ENCODE results near the gene CAV3. TPM values are rescaled to one million over a fixed set of nuclear protein-coding genes. Genes with fewer than 3 reads are reported as not detected.

The CAV3 gene
- total RNA-seq, 1 donor from 2014 or later, result not detected

DNA sequence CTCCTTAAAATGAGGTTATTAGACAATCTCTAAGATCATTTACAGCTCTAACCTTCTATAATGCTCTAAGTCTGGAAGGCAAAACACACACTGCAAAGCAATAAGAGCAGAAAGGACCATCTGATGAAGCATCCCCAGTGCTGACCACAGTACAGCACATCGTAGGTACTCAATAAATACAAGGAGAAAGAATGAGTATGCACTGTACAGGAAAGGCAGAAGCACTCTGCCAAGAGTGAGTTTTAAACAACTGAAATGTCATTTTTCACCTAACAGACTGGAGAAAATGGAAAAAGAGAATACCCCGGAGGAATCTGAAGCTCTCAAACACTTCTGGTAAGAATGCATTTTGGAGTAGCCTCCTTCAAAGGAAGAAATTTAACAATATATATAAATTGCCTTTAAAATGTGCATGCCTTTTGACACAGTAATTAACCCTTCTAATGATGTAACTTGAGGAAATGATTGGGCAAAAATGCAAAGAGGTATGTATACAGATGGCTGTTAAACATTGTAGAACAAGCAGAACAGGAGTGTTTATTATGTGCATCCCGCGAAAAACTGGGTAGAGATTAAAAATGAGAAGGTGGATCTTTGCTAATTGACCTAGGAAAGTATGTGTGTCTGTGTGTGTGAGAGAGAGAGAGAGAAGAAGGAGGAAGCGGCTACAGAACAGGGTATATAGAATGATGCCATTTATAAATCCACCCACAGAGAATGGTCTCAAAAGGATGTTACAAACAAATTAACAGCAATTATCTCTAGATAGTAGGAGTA, 43.8 kb downstream of the CAV3 start:
- H4K20me1 ChIP-seq (ENCODE audit: insufficient read depth, low read length), result no peaks in the 10 kb centered on the region
- Mint-ChIP-seq H3K4me3 (ENCODE audit: unreplicated experiment) (no peak overlapping the region), H3K36me3 (ENCODE audit: low read depth, unreplicated experiment) (no peaks in the 10 kb centered on the region), H3K9me3 (ENCODE audit: unreplicated experiment) (no peaks in the 10 kb centered on the region), H3K27me3 (ENCODE audit: low read depth, unreplicated experiment) (peaks cover 4% of the 10 kb centered on the region), H3K27ac (ENCODE audit: unreplicated experiment) (no peak overlapping the region), H3K4me1 (ENCODE audit: low read depth, unreplicated experiment) (peaks cover 8% of the 10 kb centered on the region)
- peak overlapping the region; percentile 73 for H3K9ac ChIP-seq (ENCODE audit: low read length)
- H3K27me3 ChIP-seq (ENCODE audit: insufficient read depth, low read length), result no peaks in the 10 kb centered on the region
- H3K36me3 ChIP-seq (ENCODE audit: insufficient read depth, low read length), result no peaks in the 10 kb centered on the region
- peak overlapping the region; percentile 42 for H3K4me2 ChIP-seq (ENCODE audit: low read length)
- no peak overlapping the region for H3K4me3 ChIP-seq (ENCODE audit: insufficient read depth, low read depth, low read length)
- no peak for FAIRE-seq
- DNase-seq (ENCODE audit: low read depth), result peak; percentile 61
- H3K9me3 ChIP-seq (ENCODE audit: insufficient read depth, low read depth, low read length), result no peaks in the 10 kb centered on the region
- peak overlapping the region; percentile 90 for H3K27ac ChIP-seq (ENCODE audit: low read depth, low read length)
- no peaks in the 10 kb centered on the region for H3K79me2 ChIP-seq (ENCODE audit: insufficient read depth, low read length)
- H3K4me1 ChIP-seq (ENCODE audit: insufficient read depth, low read length), result peaks cover 21% of the 10 kb centered on the region
- no peak for TF ChIP-seq EZH2 (IDR thresholded peaks at IDR 0.05; ENCODE audit: insufficient read depth, low read length)
- TF ChIP-seq, protein P1, sequence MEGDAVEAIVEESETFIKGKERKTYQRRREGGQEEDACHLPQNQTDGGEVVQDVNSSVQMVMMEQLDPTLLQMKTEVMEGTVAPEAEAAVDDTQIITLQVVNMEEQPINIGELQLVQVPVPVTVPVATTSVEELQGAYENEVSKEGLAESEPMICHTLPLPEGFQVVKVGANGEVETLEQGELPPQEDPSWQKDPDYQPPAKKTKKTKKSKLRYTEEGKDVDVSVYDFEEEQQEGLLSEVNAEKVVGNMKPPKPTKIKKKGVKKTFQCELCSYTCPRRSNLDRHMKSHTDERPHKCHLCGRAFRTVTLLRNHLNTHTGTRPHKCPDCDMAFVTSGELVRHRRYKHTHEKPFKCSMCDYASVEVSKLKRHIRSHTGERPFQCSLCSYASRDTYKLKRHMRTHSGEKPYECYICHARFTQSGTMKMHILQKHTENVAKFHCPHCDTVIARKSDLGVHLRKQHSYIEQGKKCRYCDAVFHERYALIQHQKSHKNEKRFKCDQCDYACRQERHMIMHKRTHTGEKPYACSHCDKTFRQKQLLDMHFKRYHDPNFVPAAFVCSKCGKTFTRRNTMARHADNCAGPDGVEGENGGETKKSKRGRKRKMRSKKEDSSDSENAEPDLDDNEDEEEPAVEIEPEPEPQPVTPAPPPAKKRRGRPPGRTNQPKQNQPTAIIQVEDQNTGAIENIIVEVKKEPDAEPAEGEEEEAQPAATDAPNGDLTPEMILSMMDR (IDR thresholded peaks at IDR 0.05; ENCODE audit: insufficient read depth, low read depth, low read length), result no peak
- H2AFZ ChIP-seq (ENCODE audit: low read depth, low read length), result no peak overlapping the region

DNA sequence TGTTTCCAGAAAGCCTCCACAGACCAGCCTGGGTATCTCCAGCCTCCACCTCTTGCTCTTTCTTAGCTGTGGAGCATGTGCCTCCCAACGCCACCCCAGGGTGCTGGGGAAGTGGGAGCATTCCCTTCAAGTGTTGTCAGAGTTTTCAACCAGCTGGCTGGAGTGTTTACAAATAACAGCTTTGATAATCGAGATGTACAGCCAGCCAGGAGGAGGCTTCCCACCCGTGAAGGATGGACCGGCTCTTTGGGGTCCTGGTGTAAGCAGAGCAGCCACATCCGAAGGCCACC, 44.3 kb downstream of the CAV3 start:
- FAIRE-seq, result no peak
- TF ChIP-seq EZH2 (IDR thresholded peaks at IDR 0.05; ENCODE audit: insufficient read depth, low read length), result no peak
- TF ChIP-seq, protein P1 (IDR thresholded peaks at IDR 0.05; ENCODE audit: insufficient read depth, low read depth, low read length), result no peak

DNA sequence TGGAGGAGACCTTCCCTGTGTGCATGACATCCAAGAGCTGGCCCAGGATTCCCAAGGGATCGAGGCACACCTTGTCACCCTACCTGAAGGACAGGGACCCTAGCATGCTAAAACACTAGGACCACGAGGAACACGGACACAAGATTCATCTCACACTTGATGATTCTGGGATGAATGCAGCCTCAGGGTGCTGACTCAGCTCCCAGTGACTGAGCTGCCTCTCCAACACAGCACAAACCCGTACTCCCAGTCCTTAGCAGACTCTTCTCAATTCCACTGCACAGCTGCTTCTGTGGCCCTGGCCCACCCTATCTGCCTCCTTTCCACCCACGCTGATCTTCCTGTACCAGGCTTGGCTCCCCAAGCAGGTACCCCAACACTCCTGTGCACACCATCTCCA, 44.9 kb downstream of the CAV3 start:
- Histone ChIP-seq H3K27ac (ENCODE audit: low read depth, low read length) (no peak overlapping the region), H3K79me2 (ENCODE audit: insufficient read depth, low read length) (no peaks in the 10 kb centered on the region), H3K4me2 (ENCODE audit: low read length) (no peak overlapping the region), H3K9ac (ENCODE audit: low read length) (no peak overlapping the region), H3K4me3 (ENCODE audit: insufficient read depth, low read depth, low read length) (no peak overlapping the region), H4K20me1 (ENCODE audit: insufficient read depth, low read length) (no peaks in the 10 kb centered on the region), H2AFZ (ENCODE audit: low read depth, low read length) (no peak overlapping the region), H3K9me3 (ENCODE audit: insufficient read depth, low read depth, low read length) (no peaks in the 10 kb centered on the region), H3K4me1 (ENCODE audit: insufficient read depth, low read length) (peaks cover 21% of the 10 kb centered on the region), H3K36me3 (ENCODE audit: insufficient read depth, low read length) (no peaks in the 10 kb centered on the region), H3K27me3 (ENCODE audit: insufficient read depth, low read length) (no peaks in the 10 kb centered on the region)
- Mint-ChIP-seq H3K4me1 (ENCODE audit: low read depth, unreplicated experiment) (peaks cover 8% of the 10 kb centered on the region), H3K27ac (ENCODE audit: unreplicated experiment) (no peak overlapping the region), H3K9me3 (ENCODE audit: unreplicated experiment) (no peaks in the 10 kb centered on the region), H3K36me3 (ENCODE audit: low read depth, unreplicated experiment) (no peaks in the 10 kb centered on the region), H3K4me3 (ENCODE audit: unreplicated experiment) (peak overlapping the region; percentile 50), H3K27me3 (ENCODE audit: low read depth, unreplicated experiment) (peaks cover 4% of the 10 kb centered on the region)
- no peak for TF ChIP-seq EZH2 (IDR thresholded peaks at IDR 0.05; ENCODE audit: insufficient read depth, low read length)
- TF ChIP-seq, protein P1 (IDR thresholded peaks at IDR 0.05; ENCODE audit: insufficient read depth, low read depth, low read length), result no peak
- DNase-seq (ENCODE audit: low read depth) (no peak), FAIRE-seq (no peak)

More for the DNA sequence above, 44.3 kb downstream of the CAV3 start:
- Histone ChIP-seq H4K20me1 (ENCODE audit: insufficient read depth, low read length) (no peaks in the 10 kb centered on the region), H3K4me3 (ENCODE audit: insufficient read depth, low read depth, low read length) (no peak overlapping the region), H3K27ac (ENCODE audit: low read depth, low read length) (no peak overlapping the region), H3K79me2 (ENCODE audit: insufficient read depth, low read length) (no peaks in the 10 kb centered on the region), H3K36me3 (ENCODE audit: insufficient read depth, low read length) (no peaks in the 10 kb centered on the region), H3K4me2 (ENCODE audit: low read length) (no peak overlapping the region), H3K27me3 (ENCODE audit: insufficient read depth, low read length) (no peaks in the 10 kb centered on the region), H2AFZ (ENCODE audit: low read depth, low read length) (no peak overlapping the region), H3K9ac (ENCODE audit: low read length) (no peak overlapping the region), H3K4me1 (ENCODE audit: insufficient read depth, low read length) (peaks cover 21% of the 10 kb centered on the region), H3K9me3 (ENCODE audit: insufficient read depth, low read depth, low read length) (no peaks in the 10 kb centered on the region)
- Mint-ChIP-seq H3K36me3 (ENCODE audit: low read depth, unreplicated experiment) (no peaks in the 10 kb centered on the region), H3K9me3 (ENCODE audit: unreplicated experiment) (no peaks in the 10 kb centered on the region), H3K4me3 (ENCODE audit: unreplicated experiment) (no peak overlapping the region), H3K27ac (ENCODE audit: unreplicated experiment) (no peak overlapping the region), H3K4me1 (ENCODE audit: low read depth, unreplicated experiment) (peaks cover 8% of the 10 kb centered on the region), H3K27me3 (ENCODE audit: low read depth, unreplicated experiment) (peaks cover 4% of the 10 kb centered on the region)
- no peak for DNase-seq (ENCODE audit: low read depth)
